ENCODE data around the gene PLEKHG4. TPM values are rescaled to one million over a fixed set of nuclear protein-coding genes. Genes with fewer than 3 reads are reported as not detected.

Gene PLEKHG4
- total RNA-seq, 1 donor from 2014 or later: 9.8 TPM

- Histone ChIP-seq H3K4me3 (no peak overlapping the region), H3K9me3 (no peaks in the 10 kb centered on the region), H3K27ac (no peak overlapping the region), H3K36me3 (no peaks in the 10 kb centered on the region), H3K4me1 (no peaks in the 10 kb centered on the region), H3K27me3 (no peaks in the 10 kb centered on the region)
- TF ChIP-seq POLR2A (IDR thresholded peaks at IDR 0.05) (no peak), POLR2AphosphoS5 (IDR thresholded peaks at IDR 0.05; ENCODE audit: insufficient read depth in 1 of 2, low read depth in 1 of 2) (no peak), CTCF (IDR thresholded peaks at IDR 0.05) (no peak)
- intact Hi-C loops (cut with DNase I): no loop called here
- DNase-seq (ENCODE audit: extremely low spot score in 2 of 2): no peak
Observed at GRCh38 chr16:67317853-67318252, 38.5 kb downstream of the PLEKHG4 start.

- Histone ChIP-seq H3K4me3 (peak overlapping the region; percentile 34 to 47), H3K27ac (peak overlapping the region; percentile 21), H3K27me3 (no peaks in the 10 kb centered on the region), H3K4me1 (peaks cover 8% of the 10 kb centered on the region), H3K36me3 (no peaks in the 10 kb centered on the region), H3K9me3 (no peaks in the 10 kb centered on the region)
- TF ChIP-seq POLR2AphosphoS5 (IDR thresholded peaks at IDR 0.05; ENCODE audit: insufficient read depth in 1 of 2, low read depth in 1 of 2): no peak
- TF ChIP-seq CTCF (IDR thresholded peaks at IDR 0.05): no peak
- no peak for TF ChIP-seq POLR2A (IDR thresholded peaks at IDR 0.05)
- intact Hi-C loops (cut with DNase I): no loop called here
- no peak for DNase-seq (ENCODE audit: extremely low spot score in 2 of 2)
Observed at GRCh38 chr16:67326115-67326471, 46.8 kb downstream of the PLEKHG4 start.

- no peaks in the 10 kb centered on the region for H3K36me3 ChIP-seq
- H3K27me3 ChIP-seq: no peaks in the 10 kb centered on the region
- TF ChIP-seq CTCF (IDR thresholded peaks at IDR 0.05): peak in 1 of 3 experiments; percentile 36
- TF ChIP-seq POLR2A (IDR thresholded peaks at IDR 0.05): no peak
- TF ChIP-seq POLR2AphosphoS5 (IDR thresholded peaks at IDR 0.05; ENCODE audit: insufficient read depth in 1 of 2, low read depth in 1 of 2): no peak
- no peak for DNase-seq (ENCODE audit: extremely low spot score in 2 of 2)
- intact Hi-C loops (cut with DNase I): no loop called here
- no peaks in the 10 kb centered on the region for H3K9me3 ChIP-seq
- peak within 1 kb of the TSS; percentile 34 to 47 for H3K4me3 ChIP-seq
- H3K27ac ChIP-seq: peak within 1 kb of the TSS; percentile 21
- H3K4me1 ChIP-seq: peaks cover 8% of the 10 kb centered on the region
Observed at GRCh38 chr16:67326472-67327309, 47.4 kb downstream of the PLEKHG4 start, which contains the start of the genes KCTD19 and LRRC36. KCTD19 (minus strand) TSS chr16:67326741; CDS start chr16:67326707, 34 bp downstream. LRRC36 (plus strand) TSS chr16:67326815; CDS start chr16:67326863, 48 bp downstream.

GRCh38 chr16:67327743-67328142, 48.4 kb downstream of the PLEKHG4 start:
- Histone ChIP-seq H3K9me3 (no peaks in the 10 kb centered on the region), H3K36me3 (no peaks in the 10 kb centered on the region), H3K4me3 (no peak overlapping the region), H3K4me1 (peaks cover 8% of the 10 kb centered on the region), H3K27ac (no peak overlapping the region), H3K27me3 (no peaks in the 10 kb centered on the region)
- DNase-seq (ENCODE audit: extremely low spot score in 2 of 2): no peak
- intact Hi-C loops (cut with DNase I): no loop called here
- no peak for TF ChIP-seq POLR2AphosphoS5 (IDR thresholded peaks at IDR 0.05; ENCODE audit: insufficient read depth in 1 of 2, low read depth in 1 of 2)
- TF ChIP-seq POLR2A (IDR thresholded peaks at IDR 0.05): no peak
- no peak for TF ChIP-seq CTCF (IDR thresholded peaks at IDR 0.05)

- no peak overlapping the region for H3K4me3 ChIP-seq
- no peaks in the 10 kb centered on the region for H3K9me3 ChIP-seq
- no peak overlapping the region for H3K27ac ChIP-seq
- DNase-seq (ENCODE audit: extremely low spot score in 2 of 2): no peak
- H3K4me1 ChIP-seq: peaks cover 8% of the 10 kb centered on the region
- no peak for TF ChIP-seq POLR2A (IDR thresholded peaks at IDR 0.05)
- H3K27me3 ChIP-seq: no peaks in the 10 kb centered on the region
- H3K36me3 ChIP-seq: no peaks in the 10 kb centered on the region
- intact Hi-C loops (cut with DNase I): no loop called here
Observed at GRCh38 chr16:67329901-67330300, 50.6 kb downstream of the PLEKHG4 start.
